HepG2 (cell line): ENCODE measurements around the gene EIF2S2. TPM values are rescaled to one million over a fixed set of nuclear protein-coding genes. Genes with fewer than 3 reads are reported as not detected.
"Not testable (repeated sequence)": the region's sequence is repeated elsewhere in the genome, so short reads cannot be mapped to it uniquely, and the experiment has no call there.

Source experiments
- ATAC-seq: fragments of 200-7000 bp; cut with Tn5 transposase; 3 replicates; pipeline ENCODE4 v1.9.1; 2020; ENCODE audit warnings: mild to moderate bottlenecking, moderate library complexity
- BruUV-seq: library from RNA; stranded (reverse); fragments of 400-500 nt; replicated peaks from 2 replicates; lab custom pipeline; 2021; lab: Mats Ljungman, UMichigan
- CTCF ChIA-PET: fragments of 300-600 bp; formaldehyde crosslinking; extraction: SDS; loops from one replicate; lab custom pipeline; 2021; ENCODE audit warnings: low total read pairs, inconsistent platforms, low intra/inter-chr PET ratio; lab: Yijun Ruan, JAX
- POLR2A ChIA-PET: fragments of 350-600 bp; sonication (Branson Sonifier 250); formaldehyde crosslinking; loops from one replicate; lab custom pipeline; 2020; ENCODE audit warnings: antibody characterized with exemption, inconsistent platforms; lab: Yijun Ruan, JAX
- DNase-seq: peaks from one replicate; pipeline ENCODE4 v3.0.0-alpha.2; 2015; ENCODE audit warnings: low spot score
- FAIRE-seq: peaks from 3 replicates; lab custom pipeline; 2011; peaks lifted over from hg19 to GRCh38; lab: Jason Lieb, UNC
- H2AFZ ChIP-seq: one replicate; pipeline ENCODE4 v1.6.1; 2011; ENCODE audit warnings: low read length, inconsistent platforms
- H3K27ac ChIP-seq: fragments of 300-600 bp; 3 replicates; pipeline ENCODE4 v1.8.0; 2011; ENCODE audit warnings: mixed run types, mild to moderate bottlenecking, mixed read lengths, low read length, inconsistent platforms; ENCODE audit not compliant: insufficient read depth; ENCODE audit errors: extremely low read length
- H3K27me3 ChIP-seq, 2 experiments: fragments of 200-600 bp in 1 of 2; 2 replicates in 1 of 2; 3 replicates in 1 of 2; pipeline versions ENCODE4 v1.6.0 to v1.8.0; 2011; ENCODE audit warnings: low read length in 2 of 2, mild to moderate bottlenecking in 2 of 2, moderate library complexity in 2 of 2, inconsistent platforms in 1 of 2; ENCODE audit not compliant: insufficient read depth in 2 of 2, control insufficient read depth in 1 of 2
- H3K36me3 ChIP-seq, 2 experiments: fragments of 200-600 bp in 1 of 2; replicated peaks in 1 of 2; 2 replicates in 1 of 2; 3 replicates in 1 of 2; pipeline versions ENCODE4 v1.5.1 to v1.8.0; 2011; ENCODE audit warnings: low read length in 2 of 2, inconsistent platforms in 1 of 2; ENCODE audit not compliant: insufficient read depth in 2 of 2, control insufficient read depth in 1 of 2
- H3K4me1 ChIP-seq: 2 replicates; pipeline ENCODE4 v1.5.1; 2012; ENCODE audit warnings: low read length, inconsistent platforms; ENCODE audit not compliant: insufficient read depth
- H3K4me2 ChIP-seq: 2 replicates; pipeline ENCODE4 v1.6.0; 2011; ENCODE audit warnings: low read depth, low read length, inconsistent platforms
- H3K4me3 ChIP-seq, 3 experiments: fragments of 200-600 bp in 1 of 3; sonication (generic), shearing (Covaris generic) in 1 of 3; replicated peaks in 1 of 3; 2 replicates each; pipeline ENCODE4 v1.5.1; 2011 to 2016; ENCODE audit warnings: low read length in 3 of 3, inconsistent platforms in 2 of 3, low read depth in 2 of 3, mild to moderate bottlenecking in 2 of 3, control low read depth in 1 of 3, mixed read lengths in 1 of 3; ENCODE audit not compliant: insufficient read depth in 1 of 3
- H3K79me2 ChIP-seq: one replicate; pipeline ENCODE4 v1.6.1; 2011; ENCODE audit warnings: low read length, inconsistent platforms; ENCODE audit not compliant: insufficient read depth
- H3K9ac ChIP-seq: 2 replicates; pipeline ENCODE4 v1.6.0; 2011; ENCODE audit warnings: mild to moderate bottlenecking, low read depth, low read length, inconsistent platforms; ENCODE audit not compliant: insufficient read depth
- H3K9me3 ChIP-seq: 2 replicates; pipeline ENCODE4 v1.5.1; 2012; ENCODE audit warnings: mild to moderate bottlenecking, low read length
- H4K20me1 ChIP-seq: 2 replicates; pipeline ENCODE4 v1.6.0; 2011; ENCODE audit warnings: inconsistent platforms, mild to moderate bottlenecking, low read length, moderate library complexity; ENCODE audit not compliant: insufficient read depth
- REST ChIP-seq, 2 experiments: IDR thresholded peaks; 2 replicates each; pipeline ENCODE4 v1.6.1; 2011 to 2012; ENCODE audit warnings: low read length in 2 of 2, borderline replicate concordance in 1 of 2, low read depth in 1 of 2, mild to moderate bottlenecking in 1 of 2, moderate library complexity in 1 of 2
- WGBS: methylation state at CpG from one replicate; pipeline ENCODE4 v1.1.6; 2017; ENCODE audit warnings: low lambda C conversion rate; 5-methylcytosine and 5-hydroxymethylcytosine counted together
- in situ Hi-C: cut with HindIII; loops from 2 replicates; pipeline ENCODE4 v1.10.0; 2017; ENCODE audit warnings: low pct_unique_long_range_greater_than_20kb; ENCODE audit not compliant: extremely low pct_ligation_motif_present
- intact Hi-C: fragments of 100-400 bp; cut with micrococcal nuclease; formaldehyde crosslinking; loops from one replicate; pipeline ENCODE4 v1.10.0; 2022; ENCODE audit not compliant: unreplicated experiment
- polyA plus RNA-seq, 8 experiments: library from polyadenylated mRNA; depleted of rRNA in 3 of 8; stranded (reverse) in 7 of 8; unstranded in 1 of 8; fragments of >200 nt; fragmentation: Illumina TruSeq in 4 of 8; extraction: Trizol in 4 of 8; gene quantifications; 2 replicates each; pipeline versions ENCODE4 v1.2.1 to v1.2.3, GENCODE V29; 2011 to 2016; ENCODE audit warnings: low read depth in 4 of 8, missing spikeins in 1 of 8, mixed read lengths in 1 of 8; ENCODE audit not compliant: insufficient read depth in 1 of 8
- total RNA-seq, 5 experiments: library from RNA; depleted of rRNA; stranded (reverse); fragments of >200 nt; fragmentation: Illumina TruSeq; extraction: Trizol; gene quantifications; 2 replicates each; pipeline ENCODE4 v1.2.3, GENCODE V29; 2016; ENCODE audit warnings: low read depth in 1 of 5

The EIF2S2 gene
- total and polyA plus RNA-seq, 2 of the 13 experiments (the other 11 are each of a cell fraction or from before 2014, with no cell fraction given), result 126 to 213 TPM

DNA sequence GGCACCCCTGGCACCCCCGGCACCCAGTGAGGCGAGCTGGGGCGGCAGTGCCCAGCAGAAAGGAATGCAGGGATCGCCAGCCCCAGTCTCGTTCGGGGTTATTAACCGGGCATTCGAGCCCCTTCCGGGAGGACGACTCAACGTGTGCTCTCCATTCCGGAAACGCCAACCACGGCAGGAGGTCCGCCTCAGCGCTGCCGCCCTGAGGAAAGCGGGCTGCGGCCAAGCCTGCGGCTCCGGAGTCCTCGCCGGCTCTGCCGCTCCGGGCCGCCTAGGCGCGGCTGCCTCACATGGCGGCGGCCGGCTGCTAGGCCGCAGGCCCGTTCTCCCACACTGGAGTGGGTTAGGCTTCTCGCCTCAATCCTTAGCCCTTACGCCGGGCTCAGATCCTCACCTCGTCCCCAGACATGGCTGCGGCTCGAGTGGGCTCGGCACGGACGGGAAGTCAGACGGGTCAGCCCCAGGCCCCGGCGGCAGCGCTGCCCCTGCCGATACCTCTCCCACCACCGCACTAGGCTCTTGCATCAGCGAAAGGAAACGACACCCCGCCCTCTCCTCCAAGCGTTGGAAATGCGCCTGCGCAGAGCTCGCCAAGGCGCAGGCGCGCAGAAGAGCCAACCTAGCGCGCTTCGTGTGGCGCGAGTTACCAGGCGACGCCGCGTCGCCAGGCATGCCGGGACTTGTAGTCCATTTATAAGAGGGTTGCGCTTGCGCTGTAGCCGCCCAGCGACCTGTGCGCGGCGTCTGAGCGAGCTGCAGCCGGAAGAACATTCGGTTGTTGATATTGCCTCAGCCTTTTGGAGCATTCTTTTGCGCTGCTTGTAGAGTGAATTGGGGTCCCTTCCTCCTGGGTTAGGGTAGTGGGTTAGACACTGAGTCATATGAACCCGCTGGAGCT is at the start of gene EIF2S2 (continued):
- TF ChIP-seq REST (IDR thresholded peaks at IDR 0.05; ENCODE audit: borderline replicate concordance in 1 of 2, low read depth in 1 of 2, low read length in 2 of 2), result no peak

- in situ Hi-C loops, H3K4me3 ChIP-seq, DNase-seq, intact Hi-C loops, H3K9ac ChIP-seq, FAIRE-seq, H3K27ac ChIP-seq, H3K9me3 ChIP-seq, H2AFZ ChIP-seq, H4K20me1 ChIP-seq, H3K79me2 ChIP-seq, H3K4me2 ChIP-seq, ATAC-seq, BruUV-seq, H3K36me3 ChIP-seq, CTCF ChIA-PET: not testable (repeated sequence)
- peaks cover 26% of the 10 kb centered on the region for H3K4me1 ChIP-seq
- POLR2A ChIA-PET, result interaction anchor here (1.0 kb wide), 1 partner anchor 45 kb away, joined by 3 read pairs; the partner anchor contains the start of gene EIF2S2
- WGBS, result 52% methylated on average over 8 of the region's 8 CpGs
- peaks cover 2 to 13% of the 10 kb centered on the region in 2 experiments; a peak in 4 of 5 replicates for H3K27me3 ChIP-seq
Observed at GRCh38 chr20:34157697-34158096, 45.7 kb upstream of the EIF2S2 start.
